Breast epithelium (tissue), 3 donors: ENCODE measurements around the gene BCAN.
A peak's percentile ranks its signal among the peaks of the same experiment; 100 is the strongest.

ENCODE experiments used
- CTCF ChIP-seq, 3 donors: fragments of 450-650 bp; IDR thresholded peaks; one replicate each; pipeline ENCODE4 v1.5.1; 2016 to 2017; ENCODE audit warnings: antibody characterized with exemption in 3 of 3, mild to moderate bottlenecking in 3 of 3, moderate library complexity in 3 of 3
- POLR2AphosphoS5 ChIP-seq, 3 donors: sonication (generic); formaldehyde crosslinking; IDR thresholded peaks; one replicate each; pipeline ENCODE4 v1.6.1; 2017; ENCODE audit warnings: antibody characterized with exemption in 3 of 3

GRCh38 chr1:156693848-156694689, 52.2 kb downstream of the BCAN start:
- TF ChIP-seq POLR2AphosphoS5 (IDR thresholded peaks at IDR 0.05) (no peak), CTCF (IDR thresholded peaks at IDR 0.05) (peak in 1 of 3 donors; percentile 43)
